Globus pallidus (tissue), 1 donor: Measurements from ENCODE around the gene AKAP10.
"Not testable (repeated sequence)": the region's sequence is repeated elsewhere in the genome, so short reads cannot be mapped to it uniquely, and the experiment has no call there.

Experiments
- DNase-seq: peaks from one replicate; pipeline ENCODE4 v3.0.0-alpha.2; 2015; ENCODE audit warnings: low spot score

The AKAP10 gene

DNA sequence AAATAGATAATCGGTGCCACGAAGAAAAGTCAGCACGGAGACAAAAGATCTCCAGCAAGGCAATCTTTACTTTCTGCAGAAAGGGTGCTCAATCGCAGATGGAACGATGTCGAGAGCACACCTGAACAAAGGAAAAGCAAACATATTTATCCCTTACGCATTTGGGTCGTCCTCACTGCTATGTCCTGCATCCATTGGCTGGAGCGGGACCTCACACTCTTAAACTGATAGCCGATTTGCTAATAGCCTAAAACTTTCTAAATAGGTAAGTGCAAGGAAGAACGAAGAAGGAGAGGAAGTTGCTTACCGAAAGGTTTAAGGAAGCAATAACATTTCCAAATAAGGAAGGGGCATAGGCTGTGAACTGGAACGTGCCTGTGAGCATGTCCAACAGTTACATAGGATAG lies 1.2 kb upstream of the AKAP10 start:
- DNase-seq = no peak

DNA sequence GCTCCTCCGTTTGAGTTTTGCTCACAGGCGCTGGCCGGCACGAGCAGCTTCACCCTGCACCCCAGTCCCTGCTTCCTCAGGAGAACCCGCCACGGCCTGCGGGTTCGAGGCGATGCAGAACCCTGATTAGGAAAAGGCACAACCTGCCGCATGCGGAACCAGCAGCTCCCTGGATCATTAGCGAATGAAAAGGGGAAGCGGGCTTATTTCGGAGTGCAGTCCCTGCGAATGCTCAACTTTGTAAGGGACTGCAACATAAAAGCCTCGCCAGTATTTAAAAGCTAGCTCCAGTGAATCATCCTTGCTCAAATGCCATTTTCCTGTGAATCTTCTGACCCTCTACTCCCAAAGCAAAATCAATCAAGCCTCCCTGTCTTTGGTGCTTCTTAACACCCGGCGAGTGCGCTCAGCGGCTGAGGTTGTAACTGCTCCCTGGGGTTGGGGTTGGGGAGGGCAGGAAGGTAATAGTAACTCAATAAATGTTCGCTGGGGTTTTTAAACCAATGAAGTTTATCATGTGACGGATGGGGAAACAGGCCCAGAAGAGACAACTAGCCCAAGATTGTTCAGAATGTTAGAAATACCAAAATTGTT lies 678 bp upstream of the AKAP10 start:
- DNase-seq = no peak

- no peak for DNase-seq
These were observed 2.0 kb downstream of the AKAP10 start for GRCh38 chr17:19975601-19976000.

DNA sequence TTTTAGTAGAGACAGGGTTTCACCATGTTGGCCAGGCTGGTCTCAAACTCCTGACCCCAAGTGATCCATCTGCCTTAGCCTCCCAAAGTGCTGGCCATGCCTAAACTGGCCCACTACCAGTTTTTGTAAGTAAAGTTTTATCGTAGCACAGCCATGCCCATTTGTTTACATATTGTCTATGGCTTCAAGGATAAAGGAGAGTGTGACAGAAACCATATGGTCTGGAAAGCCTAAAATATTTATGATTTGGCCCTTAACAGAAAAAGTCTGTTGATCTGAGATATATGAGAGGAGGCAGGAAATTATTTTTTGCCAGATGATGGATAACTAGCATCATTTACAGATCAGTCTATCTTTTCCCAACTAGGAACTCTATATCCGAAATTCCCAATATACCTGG lies 4.5 kb downstream of the AKAP10 start:
- DNase-seq = no peak

DNA sequence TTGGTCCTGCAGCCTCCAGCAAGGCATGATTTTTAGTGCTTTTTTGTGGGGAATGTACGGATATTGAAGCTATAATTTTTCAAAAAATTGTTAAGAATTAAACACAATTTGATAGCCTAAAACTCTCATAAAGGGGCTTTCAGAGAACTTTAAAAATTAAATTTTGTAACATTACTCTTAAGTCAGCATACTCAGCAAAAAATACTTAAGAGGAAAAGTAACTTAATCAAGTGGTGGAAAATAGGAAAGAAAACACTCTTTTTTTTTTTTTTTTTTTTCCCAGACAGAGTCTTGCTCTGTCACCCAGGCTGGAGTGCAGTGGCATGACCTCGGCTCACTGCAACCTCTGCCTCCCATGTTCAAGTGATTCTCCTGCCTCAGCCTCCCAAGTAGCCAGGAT lies 14.7 kb downstream of the AKAP10 start:
- not testable (repeated sequence) for DNase-seq

DNA sequence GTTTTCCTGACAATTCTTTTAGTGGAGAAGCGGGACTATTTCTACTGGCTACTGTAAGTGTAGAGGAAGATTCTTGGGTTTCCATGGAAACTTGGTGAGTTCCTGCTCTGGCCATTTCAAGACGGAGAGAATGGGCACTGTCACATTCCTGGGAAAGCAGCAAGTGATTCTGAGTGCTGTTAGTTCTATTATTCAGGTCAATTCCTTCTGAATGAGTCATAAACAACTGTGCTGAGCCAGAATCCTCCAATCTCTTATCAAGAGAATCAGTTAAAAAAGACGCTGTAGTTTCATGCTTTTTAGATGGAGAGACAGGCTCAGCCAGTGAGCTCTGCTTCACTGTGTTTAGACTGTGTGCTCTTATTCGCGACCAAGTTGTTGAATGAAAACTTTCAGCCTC lies 19.6 kb downstream of the AKAP10 start:
- DNase-seq = no peak

DNA sequence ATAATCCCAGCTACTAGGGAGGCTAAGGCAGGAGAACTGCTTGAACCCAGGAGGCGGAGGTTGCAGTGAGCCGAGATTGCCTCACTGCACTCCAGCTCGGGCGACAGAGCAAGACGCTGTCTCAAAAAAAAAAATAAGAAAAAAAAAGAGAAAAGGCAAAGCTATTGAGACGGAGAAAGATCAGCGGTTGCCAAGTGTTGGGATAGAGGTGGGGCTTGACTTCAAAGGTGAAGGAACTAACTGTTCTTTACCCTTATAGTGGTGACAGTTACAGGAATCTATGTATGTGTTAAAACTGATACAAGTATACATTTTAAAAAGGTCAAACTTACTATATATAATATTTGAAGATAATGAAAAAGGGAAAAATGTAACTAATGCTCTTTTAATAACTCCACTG lies 22.5 kb downstream of the AKAP10 start:
- no peak for DNase-seq

DNA sequence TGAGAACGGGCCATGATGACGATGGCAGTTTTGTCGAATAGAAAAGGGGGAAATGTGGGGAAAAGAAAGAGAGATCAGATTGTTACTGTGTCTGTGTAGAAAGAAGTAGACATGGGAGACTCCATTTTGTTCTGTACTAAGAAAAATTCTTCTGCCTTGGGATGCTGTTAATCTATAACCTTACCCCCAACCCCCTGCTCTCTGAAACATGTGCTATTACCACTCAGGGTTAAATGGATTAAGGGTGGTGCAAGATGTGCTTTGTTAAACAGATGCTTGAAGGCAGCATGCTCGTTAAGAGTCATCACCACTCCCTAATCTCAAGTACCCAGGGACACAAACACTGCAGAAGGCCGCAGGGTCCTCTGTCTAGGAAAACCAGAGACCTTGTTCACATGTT lies 26.2 kb downstream of the AKAP10 start:
- not testable (repeated sequence) for DNase-seq

DNA sequence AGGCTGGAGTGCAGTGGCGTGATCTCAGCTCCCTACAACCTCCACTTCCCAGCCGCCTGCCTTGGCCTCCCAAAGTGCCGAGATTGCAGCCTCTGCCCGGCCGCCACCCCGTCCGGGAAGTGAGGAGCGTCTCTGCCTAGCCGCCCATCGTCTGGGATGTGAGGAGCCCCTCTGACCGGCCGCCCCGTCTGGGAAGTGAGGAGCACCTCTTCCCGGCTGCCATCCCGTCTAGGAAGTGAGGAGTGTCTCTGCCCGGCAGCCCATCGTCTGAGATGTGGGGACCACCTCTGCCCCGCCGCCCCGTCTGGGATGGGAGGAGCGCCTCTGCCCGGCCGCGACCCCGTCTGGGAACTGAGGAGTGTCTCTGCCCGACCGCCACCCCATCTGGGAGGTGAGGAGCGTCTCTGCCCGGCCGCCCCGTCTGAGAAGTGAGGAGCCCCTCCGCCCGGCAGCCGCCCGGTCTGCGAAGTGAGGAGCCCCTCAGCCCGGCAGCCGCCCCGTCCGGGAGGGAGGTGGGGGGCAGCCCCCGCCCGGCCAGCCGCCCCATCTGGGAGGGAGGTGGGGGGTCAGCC lies 26.9 kb downstream of the AKAP10 start:
- DNase-seq = not testable (repeated sequence)

DNA sequence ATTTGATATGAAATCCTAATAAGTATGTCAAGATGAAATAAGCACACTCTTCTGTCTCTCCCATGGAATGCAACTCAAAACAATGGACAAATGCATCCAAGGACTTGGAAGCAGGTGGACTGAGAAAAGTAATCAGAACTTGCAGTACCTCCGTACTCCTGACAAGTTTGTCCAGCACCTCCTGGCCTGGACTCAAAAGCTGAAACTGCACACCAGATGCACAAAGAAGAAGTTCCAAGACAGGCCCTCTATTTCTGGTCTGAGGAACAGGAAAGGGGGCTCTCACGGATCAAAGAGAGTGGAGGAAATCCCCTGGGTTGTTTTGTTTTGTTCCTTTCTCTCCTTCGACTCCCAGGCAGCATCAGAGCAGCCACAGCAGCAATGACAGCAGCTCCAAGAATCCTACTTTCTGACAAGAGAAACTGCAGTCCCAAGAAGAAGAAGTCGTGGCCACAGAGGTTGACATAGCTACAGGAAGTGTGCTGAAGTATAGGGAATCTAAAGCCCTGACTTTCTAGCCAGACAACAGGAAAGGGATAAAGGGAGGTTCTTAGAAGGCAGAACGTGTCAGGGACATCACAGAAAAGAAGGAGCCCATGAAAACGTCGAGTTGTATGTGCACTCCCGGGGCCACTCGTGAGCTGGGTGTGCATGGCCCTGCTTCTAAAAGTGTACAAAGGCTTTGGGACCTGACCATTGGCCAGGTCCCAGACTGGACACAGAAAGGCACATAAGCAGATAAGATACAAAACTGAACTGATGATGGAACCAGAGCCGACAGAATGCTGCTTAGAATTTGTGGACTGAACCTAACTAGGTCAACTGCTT lies 29.3 kb downstream of the AKAP10 start:
- DNase-seq = no peak

DNA sequence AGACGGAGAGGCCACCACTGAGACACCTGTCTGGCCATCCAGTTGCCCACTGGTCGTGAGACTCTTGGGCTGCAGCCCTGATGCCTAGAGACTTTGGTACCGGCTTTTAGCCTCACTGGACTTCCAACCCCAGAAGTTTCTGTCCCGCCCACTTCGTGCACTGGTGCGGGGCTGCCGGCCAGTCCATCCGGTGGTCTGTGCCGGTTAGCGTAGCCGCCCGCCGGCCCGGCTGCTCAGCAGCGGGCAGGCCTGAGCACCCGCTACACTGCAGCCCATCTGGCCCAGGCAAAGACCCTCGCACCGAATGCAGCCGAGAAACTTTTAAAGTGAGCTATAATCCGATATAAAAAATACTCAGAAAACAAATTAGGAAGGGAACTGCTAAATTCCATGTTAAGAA lies 30.7 kb downstream of the AKAP10 start:
- no peak for DNase-seq

- no peak for DNase-seq
These were observed 32.5 kb downstream of the AKAP10 start for GRCh38 chr17:19945009-19945626.

- DNase-seq = no peak
These were observed 34.0 kb downstream of the AKAP10 start for GRCh38 chr17:19943599-19943998.

GRCh38 chr17:19943026-19943425 lies 34.6 kb downstream of the AKAP10 start:
- no peak for DNase-seq

DNA sequence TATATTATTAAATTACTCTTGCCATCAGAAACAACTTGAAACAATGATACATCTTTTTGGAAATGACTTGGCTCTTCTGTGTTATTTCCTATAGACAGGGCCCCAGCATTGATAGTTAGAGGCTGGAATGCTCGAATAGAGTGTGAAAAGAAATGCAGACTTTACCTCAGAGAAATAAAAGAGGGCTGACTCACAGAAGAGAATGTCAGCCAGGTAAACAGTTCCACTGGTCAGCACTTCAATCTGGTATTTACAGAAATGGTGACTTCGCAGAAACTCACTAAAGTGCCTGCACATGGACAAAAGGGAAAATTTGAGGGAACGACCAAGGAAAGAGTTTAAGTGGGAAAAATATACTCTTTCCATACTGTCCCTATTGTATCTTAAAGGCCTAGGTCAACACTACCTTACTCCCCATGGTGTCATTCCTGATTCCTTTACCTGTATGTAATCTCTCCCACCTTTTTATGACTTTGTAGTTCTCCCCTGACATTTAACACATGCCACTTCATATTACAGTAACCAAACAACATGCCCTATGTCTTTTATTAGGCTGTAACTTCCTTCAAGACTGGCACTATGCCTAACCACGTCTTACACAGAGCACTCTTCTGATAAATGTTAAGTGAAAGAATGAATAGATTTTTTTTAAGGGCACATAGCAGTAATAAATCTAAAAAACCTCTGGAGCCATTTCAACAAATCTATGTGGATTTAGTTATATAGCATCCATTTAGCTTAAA lies 36.7 kb downstream of the AKAP10 start:
- no peak for DNase-seq

DNA sequence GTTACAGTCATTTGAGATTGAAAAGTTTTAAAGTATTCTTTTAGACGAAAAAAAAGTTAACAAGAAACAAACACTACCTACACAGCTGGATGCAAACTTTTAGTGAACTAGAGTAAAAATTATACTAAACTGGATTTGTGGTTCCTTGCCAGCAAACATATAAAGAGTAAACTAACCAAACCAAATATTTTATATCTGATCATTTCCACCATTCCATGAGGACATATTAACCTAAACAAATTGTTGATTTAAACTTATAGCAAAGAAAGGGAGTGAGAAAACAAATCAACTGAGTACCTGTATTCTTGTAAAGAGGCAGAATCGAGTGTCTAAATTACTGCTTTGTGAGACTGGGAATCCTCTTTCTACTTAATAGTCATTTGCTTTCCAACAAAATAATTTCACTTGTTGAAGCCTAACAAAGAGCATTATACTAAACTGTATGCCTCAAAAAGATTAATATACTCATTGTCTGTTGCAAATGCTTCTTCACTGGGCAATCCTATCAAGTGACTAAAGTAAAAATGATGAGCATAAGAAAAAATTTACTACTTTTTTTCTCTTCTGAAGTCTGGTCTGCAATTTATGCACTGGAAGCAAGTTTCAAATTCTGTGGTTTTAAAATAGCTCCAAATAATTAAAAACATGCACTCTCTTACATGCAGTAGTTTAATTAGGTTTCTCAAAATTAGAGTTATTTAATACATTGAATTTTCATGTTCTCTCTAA lies 37.5 kb downstream of the AKAP10 start:
- DNase-seq = no peak

DNA sequence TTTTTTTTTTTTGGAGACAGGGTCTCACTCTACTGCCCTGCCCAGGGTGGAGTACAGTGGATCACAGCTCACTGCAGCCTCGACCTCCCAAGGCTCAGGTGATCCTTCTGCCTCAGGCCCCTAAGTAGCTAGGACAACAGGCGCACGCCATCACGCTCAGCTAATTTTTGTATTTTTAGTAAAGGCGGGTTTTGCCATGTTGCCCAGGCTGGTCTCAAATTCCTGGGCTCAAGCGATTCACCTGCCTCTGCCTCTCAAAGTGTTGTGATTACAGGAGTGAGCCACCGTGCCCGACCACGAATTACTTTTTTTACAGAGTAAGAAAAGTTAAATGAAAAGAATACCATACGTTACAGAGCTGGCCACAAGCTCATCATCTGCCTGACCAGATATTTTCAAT lies 38.9 kb downstream of the AKAP10 start:
- no peak for DNase-seq

DNA sequence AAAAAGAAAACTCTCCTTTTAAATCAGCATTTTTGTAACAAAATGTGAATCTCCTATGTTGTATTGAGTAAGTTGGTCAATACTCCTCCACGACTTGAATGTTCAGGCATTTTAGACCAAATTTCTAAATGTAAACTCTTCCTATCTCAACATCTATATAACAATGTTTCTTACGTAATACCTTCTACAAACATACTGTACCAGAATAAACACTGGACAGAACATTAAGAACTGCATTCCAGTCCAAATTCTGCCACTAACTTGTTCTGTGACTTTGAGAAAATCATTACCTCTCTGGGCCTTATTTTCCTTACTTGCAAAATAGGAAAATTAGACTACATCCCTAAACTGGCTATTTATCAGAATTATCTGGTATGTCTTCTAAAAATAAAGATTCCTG lies 40.1 kb downstream of the AKAP10 start:
- no peak for DNase-seq

DNA sequence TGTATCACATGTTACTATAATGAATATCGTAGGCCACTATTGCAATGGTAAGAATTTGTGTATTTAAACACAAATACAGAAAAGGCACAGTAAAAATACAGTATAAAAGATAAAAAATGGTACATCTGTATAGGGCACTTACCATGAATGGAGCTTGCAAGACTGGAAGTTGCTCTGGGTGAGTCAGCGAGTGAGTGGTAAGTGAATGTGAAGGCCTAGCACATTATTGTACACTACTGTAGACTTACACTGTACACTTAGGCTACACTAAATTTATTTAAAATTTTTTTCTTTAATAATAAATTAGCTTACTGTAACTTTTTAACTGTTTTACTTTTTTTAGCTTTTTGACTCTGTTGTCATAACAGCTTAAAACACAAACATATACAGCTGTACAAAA lies 42.5 kb downstream of the AKAP10 start:
- DNase-seq = no peak

DNA sequence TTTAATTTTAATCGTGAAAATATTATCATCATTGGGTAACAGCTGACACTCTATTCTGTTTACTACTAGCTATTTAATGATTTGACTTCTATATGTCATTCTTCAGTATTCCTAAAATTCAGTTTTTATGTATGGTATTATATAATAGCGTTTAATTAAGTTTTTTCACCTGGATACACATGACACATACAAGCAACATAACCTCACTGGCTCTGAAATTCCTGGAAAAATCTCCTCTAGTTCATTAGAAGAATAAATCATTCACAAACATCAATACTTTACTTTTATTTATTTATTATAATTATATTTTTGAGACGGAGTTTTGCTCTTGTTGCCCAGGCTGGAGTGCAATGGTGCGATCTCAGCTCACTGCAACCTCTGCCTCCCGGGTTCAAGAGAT lies 44.0 kb downstream of the AKAP10 start:
- DNase-seq = no peak

GRCh38 chr17:19933221-19933620 lies 44.4 kb downstream of the AKAP10 start:
- no peak for DNase-seq

- no peak for DNase-seq
These were observed 49.3 kb downstream of the AKAP10 start for GRCh38 chr17:19928299-19928698.
